Effector memory CD8-positive, alpha-beta T cell (primary cell): ENCODE measurements around the gene CASZ1.

ENCODE experiments used
- ATAC-seq: fragments of 150-1000 bp; cut with Tn5 transposase; replicated peaks from 2 replicates; pipeline ENCODE4 v1.10.0; 2021; ENCODE audit warnings: mild to moderate bottlenecking, moderate library complexity
- DNase-seq, 3 experiments: peaks; one replicate each; pipeline ENCODE4 v3.0.0; 2021
- H3K27ac Mint-ChIP-seq, 2 donors: one replicate each; pipeline ENCODE4 v1.8.0; 2022; ENCODE audit warnings: mild to moderate bottlenecking in 2 of 2, mixed read lengths in 2 of 2, moderate library complexity in 2 of 2
- H3K27me3 Mint-ChIP-seq, 2 donors: one replicate each; pipeline ENCODE4 v1.8.0; 2022; ENCODE audit warnings: mixed read lengths in 2 of 2
- H3K36me3 Mint-ChIP-seq: one replicate; pipeline ENCODE4 v1.8.0; 2022; ENCODE audit warnings: mild to moderate bottlenecking, moderate library complexity, mixed read lengths; ENCODE audit not compliant: insufficient read depth
- H3K4me1 Mint-ChIP-seq, 2 donors: one replicate each; pipeline ENCODE4 v1.8.0; 2022; ENCODE audit warnings: low read depth in 2 of 2, mixed read lengths in 2 of 2
- H3K4me3 Mint-ChIP-seq, 2 donors: one replicate each; pipeline ENCODE4 v1.8.0; 2022; ENCODE audit warnings: mild to moderate bottlenecking in 2 of 2, mixed read lengths in 2 of 2, moderate library complexity in 2 of 2
- H3K9me3 Mint-ChIP-seq, 2 donors: one replicate each; pipeline ENCODE4 v1.8.0; 2022; ENCODE audit warnings: mixed read lengths in 2 of 2
- total RNA-seq, 9 experiments: gene quantifications; one replicate each; lab custom pipeline; 2026; lab: John Stamatoyannopoulos, UW

Gene CASZ1
- 21.3 to 70.6 (median 33.5) reads per million in 9 experiments for total RNA-seq

GRCh38 chr1:10796029-10796944 lies at the start of gene CASZ1:
TSS of gene CASZ1 (minus strand) at chr1:10796646. CDS start at chr1:10693889, 102,757 bp downstream.
- ATAC-seq (no peak), DNase-seq (no peak)
- H3K27me3 Mint-ChIP-seq: peaks cover 53 to 70% of the 10 kb centered on the region in 2 donors
- H3K27ac Mint-ChIP-seq: no peak within 1 kb of the TSS
- peaks cover 4 to 10% of the 10 kb centered on the region in 2 donors for H3K4me1 Mint-ChIP-seq
- H3K36me3 Mint-ChIP-seq: no peaks in the 10 kb centered on the region
- no peaks in the 10 kb centered on the region for H3K9me3 Mint-ChIP-seq
- H3K4me3 Mint-ChIP-seq: peak within 1 kb of the TSS; percentile 77 to 79

- DNase-seq (no peak), ATAC-seq (no peak)
- Mint-ChIP-seq H3K27me3 (peaks cover 38 to 51% of the 10 kb centered on the region in 2 donors), H3K4me3 (no peak overlapping the region), H3K36me3 (peaks cover 4% of the 10 kb centered on the region), H3K9me3 (peaks cover 0 to 5% of the 10 kb centered on the region in 2 donors), H3K27ac (no peak overlapping the region), H3K4me1 (no peaks in the 10 kb centered on the region)
Measured at GRCh38 chr1:10843697-10844096, 47.3 kb upstream of the CASZ1 start.

GRCh38 chr1:10841118-10841517 lies 44.7 kb upstream of the CASZ1 start:
- DNase-seq (no peak), ATAC-seq (no peak)
- no peak overlapping the region for H3K27ac Mint-ChIP-seq
- no peak overlapping the region for H3K4me3 Mint-ChIP-seq
- H3K9me3 Mint-ChIP-seq: peaks cover 0 to 5% of the 10 kb centered on the region in 2 donors
- H3K4me1 Mint-ChIP-seq: no peaks in the 10 kb centered on the region
- H3K27me3 Mint-ChIP-seq: peaks cover 50 to 71% of the 10 kb centered on the region in 2 donors
- no peaks in the 10 kb centered on the region for H3K36me3 Mint-ChIP-seq

GRCh38 chr1:10839188-10839770 lies 42.8 kb upstream of the CASZ1 start:
- no peaks in the 10 kb centered on the region for H3K4me1 Mint-ChIP-seq
- peaks cover 0 to 5% of the 10 kb centered on the region in 2 donors for H3K9me3 Mint-ChIP-seq
- H3K4me3 Mint-ChIP-seq: no peak overlapping the region
- ATAC-seq: no peak
- H3K27me3 Mint-ChIP-seq: peaks cover 51 to 54% of the 10 kb centered on the region in 2 donors
- H3K36me3 Mint-ChIP-seq: no peaks in the 10 kb centered on the region
- no peak for DNase-seq
- no peak overlapping the region for H3K27ac Mint-ChIP-seq

- peaks cover 43 to 50% of the 10 kb centered on the region in 2 donors for H3K27me3 Mint-ChIP-seq
- no peaks in the 10 kb centered on the region for H3K9me3 Mint-ChIP-seq
- no peaks in the 10 kb centered on the region for H3K4me1 Mint-ChIP-seq
- H3K27ac Mint-ChIP-seq: no peak overlapping the region
- no peak overlapping the region for H3K4me3 Mint-ChIP-seq
- ATAC-seq (no peak), DNase-seq (no peak)
- no peaks in the 10 kb centered on the region for H3K36me3 Mint-ChIP-seq
Measured at GRCh38 chr1:10838541-10838940, 42.1 kb upstream of the CASZ1 start.

- Mint-ChIP-seq H3K4me3 (no peak overlapping the region), H3K4me1 (no peaks in the 10 kb centered on the region), H3K27me3 (peaks cover 35 to 50% of the 10 kb centered on the region in 2 donors), H3K27ac (no peak overlapping the region), H3K36me3 (no peaks in the 10 kb centered on the region), H3K9me3 (no peaks in the 10 kb centered on the region)
- ATAC-seq (no peak), DNase-seq (no peak)
Measured at GRCh38 chr1:10836726-10837125, 40.3 kb upstream of the CASZ1 start.

GRCh38 chr1:10835822-10836421 lies 39.5 kb upstream of the CASZ1 start:
- peaks cover 35 to 45% of the 10 kb centered on the region in 2 donors for H3K27me3 Mint-ChIP-seq
- H3K9me3 Mint-ChIP-seq: no peaks in the 10 kb centered on the region
- no peak overlapping the region for H3K4me3 Mint-ChIP-seq
- DNase-seq (no peak), ATAC-seq (no peak)
- no peak overlapping the region for H3K27ac Mint-ChIP-seq
- peaks cover 0 to 3% of the 10 kb centered on the region in 2 donors for H3K4me1 Mint-ChIP-seq
- no peaks in the 10 kb centered on the region for H3K36me3 Mint-ChIP-seq

GRCh38 chr1:10835421-10835820 lies 39.0 kb upstream of the CASZ1 start:
- Mint-ChIP-seq H3K27me3 (peaks cover 35 to 41% of the 10 kb centered on the region in 2 donors), H3K4me3 (no peak overlapping the region), H3K9me3 (no peaks in the 10 kb centered on the region), H3K36me3 (no peaks in the 10 kb centered on the region), H3K27ac (no peak overlapping the region), H3K4me1 (peaks cover 0 to 8% of the 10 kb centered on the region in 2 donors)
- ATAC-seq: no peak
- no peak for DNase-seq

GRCh38 chr1:10834770-10835412 lies 38.4 kb upstream of the CASZ1 start:
- Mint-ChIP-seq H3K27ac (no peak overlapping the region), H3K36me3 (no peaks in the 10 kb centered on the region), H3K27me3 (peaks cover 30 to 37% of the 10 kb centered on the region in 2 donors), H3K9me3 (no peaks in the 10 kb centered on the region), H3K4me1 (peaks cover 0 to 10% of the 10 kb centered on the region in 2 donors), H3K4me3 (no peak overlapping the region)
- DNase-seq (no peak), ATAC-seq (no peak)

GRCh38 chr1:10833630-10834557 lies 37.4 kb upstream of the CASZ1 start:
- Mint-ChIP-seq H3K9me3 (no peaks in the 10 kb centered on the region), H3K4me1 (peaks cover 0 to 10% of the 10 kb centered on the region in 2 donors), H3K4me3 (no peak overlapping the region), H3K36me3 (no peaks in the 10 kb centered on the region), H3K27ac (no peak overlapping the region), H3K27me3 (peaks cover 22 to 27% of the 10 kb centered on the region in 2 donors)
- ATAC-seq (no peak), DNase-seq (no peak)

- peaks cover 26 to 27% of the 10 kb centered on the region in 2 donors for H3K27me3 Mint-ChIP-seq
- H3K4me3 Mint-ChIP-seq: no peak overlapping the region
- H3K27ac Mint-ChIP-seq: no peak overlapping the region
- DNase-seq (no peak), ATAC-seq (no peak)
- H3K9me3 Mint-ChIP-seq: no peaks in the 10 kb centered on the region
- peaks cover 0 to 10% of the 10 kb centered on the region in 2 donors for H3K4me1 Mint-ChIP-seq
- no peaks in the 10 kb centered on the region for H3K36me3 Mint-ChIP-seq
Measured at GRCh38 chr1:10832703-10833102, 36.3 kb upstream of the CASZ1 start.

- Mint-ChIP-seq H3K9me3 (no peaks in the 10 kb centered on the region), H3K4me3 (no peak overlapping the region), H3K27me3 (peaks cover 23 to 24% of the 10 kb centered on the region in 2 donors), H3K27ac (peak overlapping the region; percentile 35 to 45), H3K4me1 (peaks cover 0 to 10% of the 10 kb centered on the region in 2 donors), H3K36me3 (no peaks in the 10 kb centered on the region)
- ATAC-seq (peak; percentile 86), DNase-seq (no peak)
Measured at GRCh38 chr1:10830961-10831668, 34.7 kb upstream of the CASZ1 start.
